Brain pericyte (primary cell): ENCODE data around the gene PTPRN2.
"Not testable (repeated sequence)": the region's sequence is repeated elsewhere in the genome, so short reads cannot be mapped to it uniquely, and the experiment has no call there.

Source experiments
- DNase-seq: peaks from one replicate; pipeline ENCODE4 v3.0.0-alpha.2; 2012; ENCODE audit warnings: low read depth, low spot score

PTPRN2 gene

GRCh38 chr7:158550886-158551452 lies 36.7 kb downstream of the PTPRN2 start:
- DNase-seq = no peak

GRCh38 chr7:158550394-158550700 lies 37.3 kb downstream of the PTPRN2 start:
- DNase-seq = no peak

GRCh38 chr7:158549616-158550393 lies 37.8 kb downstream of the PTPRN2 start:
- DNase-seq = no peak

GRCh38 chr7:158549176-158549615 lies 38.4 kb downstream of the PTPRN2 start:
- DNase-seq = no peak

- no peak for DNase-seq
These were observed 38.9 kb downstream of the PTPRN2 start for GRCh38 chr7:158548726-158549125.

GRCh38 chr7:158547817-158548216 lies 39.8 kb downstream of the PTPRN2 start:
- no peak for DNase-seq

- no peak for DNase-seq
These were observed 41.0 kb downstream of the PTPRN2 start for GRCh38 chr7:158546626-158547025.

GRCh38 chr7:158546214-158546613 lies 41.4 kb downstream of the PTPRN2 start:
- no peak for DNase-seq

GRCh38 chr7:158544708-158545107 lies 42.9 kb downstream of the PTPRN2 start:
- DNase-seq = no peak

- no peak for DNase-seq
These were observed 43.8 kb downstream of the PTPRN2 start for GRCh38 chr7:158543840-158544239.

- DNase-seq = no peak
These were observed 44.7 kb downstream of the PTPRN2 start for GRCh38 chr7:158542651-158543566.

GRCh38 chr7:158541346-158542010 lies 46.1 kb downstream of the PTPRN2 start:
- DNase-seq = no peak

GRCh38 chr7:158539711-158540146 lies 47.9 kb downstream of the PTPRN2 start:
- DNase-seq = no peak

GRCh38 chr7:158538156-158538946 lies 49.3 kb downstream of the PTPRN2 start:
- DNase-seq = no peak

GRCh38 chr7:158537516-158537882 lies 50.1 kb downstream of the PTPRN2 start:
- no peak for DNase-seq

GRCh38 chr7:158536871-158537515 lies 50.6 kb downstream of the PTPRN2 start:
- no peak for DNase-seq

GRCh38 chr7:158535079-158535478 lies 52.5 kb downstream of the PTPRN2 start:
- no peak for DNase-seq

- no peak for DNase-seq
These were observed 53.0 kb downstream of the PTPRN2 start for GRCh38 chr7:158534598-158534997.

- not testable (repeated sequence) for DNase-seq
These were observed 53.5 kb downstream of the PTPRN2 start for GRCh38 chr7:158534134-158534515.

GRCh38 chr7:158533386-158534133 lies 54.1 kb downstream of the PTPRN2 start:
- no peak for DNase-seq
